Measurements from ENCODE around the gene SV2B. TPM values are rescaled to one million over a fixed set of nuclear protein-coding genes. Genes with fewer than 3 reads are reported as not detected.

SV2B gene
- total RNA-seq, 1 experiment from 2014 or later: not detected

DNA sequence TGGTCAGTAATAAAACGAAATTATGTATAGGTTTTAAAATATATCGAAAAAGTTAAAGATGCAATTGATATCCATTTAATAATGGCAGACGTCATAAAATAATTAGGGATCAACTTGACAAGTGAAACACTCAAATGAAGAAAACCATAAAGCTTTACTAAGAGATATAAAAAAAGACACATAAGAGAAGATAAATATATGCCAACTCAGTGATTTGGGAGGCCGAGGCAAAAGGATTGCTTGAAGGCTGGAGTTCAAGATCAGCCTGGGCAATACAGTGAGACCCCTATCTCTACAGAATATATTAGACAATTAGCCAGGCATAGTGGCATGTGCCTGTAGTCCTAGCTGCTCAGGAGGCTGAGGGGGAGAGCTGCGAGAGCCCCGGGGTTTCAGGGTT, 190.5 kb downstream of the SV2B start:
- intact Hi-C loops (cut with micrococcal nuclease): no loop called here
- Histone ChIP-seq H3K4me2 (ENCODE audit: low read length) (no peak overlapping the region), H3K4me1 (ENCODE audit: insufficient read depth, low read length) (no peaks in the 10 kb centered on the region), H4K20me1 (ENCODE audit: low read length) (no peaks in the 10 kb centered on the region), H3F3A (ENCODE audit: low read length, unreplicated experiment) (no peaks in the 10 kb centered on the region), H3K9me2 (replicated peaks; ENCODE audit: low read length) (no peaks in the 10 kb centered on the region), H2AFZ (ENCODE audit: low read length) (no peak overlapping the region), H3K4me3 (ENCODE audit: low read length) (no peak overlapping the region), H3K27me3 (ENCODE audit: low read length) (peaks cover 64% of the 10 kb centered on the region), H3K9me3 (ENCODE audit: low read length) (no peaks in the 10 kb centered on the region), H3K36me3 (ENCODE audit: low read depth, low read length) (no peaks in the 10 kb centered on the region), H3K27ac (ENCODE audit: low read length) (no peak overlapping the region), H3K79me2 (ENCODE audit: low read length) (no peaks in the 10 kb centered on the region), H3K9ac (ENCODE audit: low read length) (no peak overlapping the region)
- ATAC-seq: no peak
- no peak for TF ChIP-seq EZH2phosphoT487 (IDR thresholded peaks at IDR 0.05; ENCODE audit: borderline replicate concordance, low read length)
- TF ChIP-seq EZH2 (IDR thresholded peaks at IDR 0.05; ENCODE audit: low read length, unreplicated experiment): no peak
- TF ChIP-seq CTCF (conservative IDR thresholded peaks at IDR 0.05; ENCODE audit: low read depth, low read length): no peak
- BruUV-seq (replicated peaks): no TSS peak
- DNase-seq: no peak
- ChIA-PET CTCF (no interaction called here), POLR2A (ENCODE audit: unreplicated experiment) (no interaction called here)

DNA sequence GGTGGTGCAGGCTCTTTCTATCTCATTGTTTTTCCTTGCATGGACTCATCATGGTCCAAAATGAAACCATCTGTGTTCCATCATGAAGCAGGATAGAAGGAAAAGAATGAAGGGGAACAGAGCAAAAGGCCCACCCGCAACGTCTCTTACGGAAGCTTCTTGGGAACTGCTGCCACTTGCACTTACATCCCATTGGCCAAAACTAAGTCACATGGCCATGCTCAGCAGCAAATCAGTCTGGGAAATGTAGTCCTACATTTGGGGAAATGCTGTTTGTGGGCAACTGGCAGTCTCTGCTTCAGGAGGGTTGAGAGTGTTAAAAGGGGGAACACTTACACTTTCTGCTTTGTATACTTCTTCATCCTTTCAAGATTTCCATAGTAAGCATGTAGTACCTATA, 191.6 kb downstream of the SV2B start:
- Histone ChIP-seq H3F3A (ENCODE audit: low read length, unreplicated experiment) (no peaks in the 10 kb centered on the region), H3K79me2 (ENCODE audit: low read length) (no peaks in the 10 kb centered on the region), H3K27ac (ENCODE audit: low read length) (no peak overlapping the region), H3K9ac (ENCODE audit: low read length) (no peak overlapping the region), H4K20me1 (ENCODE audit: low read length) (no peaks in the 10 kb centered on the region), H3K4me2 (ENCODE audit: low read length) (no peak overlapping the region), H2AFZ (ENCODE audit: low read length) (no peak overlapping the region), H3K9me2 (replicated peaks; ENCODE audit: low read length) (no peaks in the 10 kb centered on the region), H3K27me3 (ENCODE audit: low read length) (peaks cover 66% of the 10 kb centered on the region), H3K9me3 (ENCODE audit: low read length) (no peaks in the 10 kb centered on the region), H3K4me3 (ENCODE audit: low read length) (no peak overlapping the region), H3K4me1 (ENCODE audit: insufficient read depth, low read length) (no peaks in the 10 kb centered on the region), H3K36me3 (ENCODE audit: low read depth, low read length) (no peaks in the 10 kb centered on the region)
- ATAC-seq: no peak
- TF ChIP-seq CTCF (conservative IDR thresholded peaks at IDR 0.05; ENCODE audit: low read depth, low read length): no peak
- no peak for TF ChIP-seq EZH2 (IDR thresholded peaks at IDR 0.05; ENCODE audit: low read length, unreplicated experiment)
- no peak for TF ChIP-seq EZH2phosphoT487 (IDR thresholded peaks at IDR 0.05; ENCODE audit: borderline replicate concordance, low read length)
- CTCF ChIA-PET: no interaction called here
- DNase-seq: no peak
- POLR2A ChIA-PET (ENCODE audit: unreplicated experiment): no interaction called here
- intact Hi-C loops (cut with micrococcal nuclease): no loop called here
- no TSS peak for BruUV-seq (replicated peaks)

- intact Hi-C loops (cut with micrococcal nuclease): no loop called here
- TF ChIP-seq EZH2 (IDR thresholded peaks at IDR 0.05; ENCODE audit: low read length, unreplicated experiment) (no peak), EZH2phosphoT487 (IDR thresholded peaks at IDR 0.05; ENCODE audit: borderline replicate concordance, low read length) (no peak), CTCF (conservative IDR thresholded peaks at IDR 0.05; ENCODE audit: low read depth, low read length) (no peak)
- Histone ChIP-seq H3K79me2 (ENCODE audit: low read length) (no peaks in the 10 kb centered on the region), H3F3A (ENCODE audit: low read length, unreplicated experiment) (no peaks in the 10 kb centered on the region), H3K4me2 (ENCODE audit: low read length) (no peak overlapping the region), H3K27ac (ENCODE audit: low read length) (no peak overlapping the region), H2AFZ (ENCODE audit: low read length) (no peak overlapping the region), H4K20me1 (ENCODE audit: low read length) (no peaks in the 10 kb centered on the region), H3K36me3 (ENCODE audit: low read depth, low read length) (no peaks in the 10 kb centered on the region), H3K9ac (ENCODE audit: low read length) (no peak overlapping the region), H3K4me1 (ENCODE audit: insufficient read depth, low read length) (no peaks in the 10 kb centered on the region), H3K9me3 (ENCODE audit: low read length) (no peaks in the 10 kb centered on the region), H3K4me3 (ENCODE audit: low read length) (no peak overlapping the region), H3K27me3 (ENCODE audit: low read length) (peaks cover 79% of the 10 kb centered on the region), H3K9me2 (replicated peaks; ENCODE audit: low read length) (no peaks in the 10 kb centered on the region)
- ATAC-seq (no peak), DNase-seq (no peak)
- ChIA-PET CTCF (no interaction called here), POLR2A (ENCODE audit: unreplicated experiment) (no interaction called here)
- BruUV-seq (replicated peaks): no TSS peak
These were observed 194.3 kb downstream of the SV2B start for GRCh38 chr15:91294344-91294743.
